Adipose tissue (tissue), 3 donors: Measurements from ENCODE around the gene HLTF. TPM values are rescaled to one million over a fixed set of nuclear protein-coding genes. Genes with fewer than 3 reads are reported as not detected.
"Not testable (repeated sequence)": the region's sequence is repeated elsewhere in the genome, so short reads cannot be mapped to it uniquely, and the experiment has no call there.

Source experiments
- H3K27ac ChIP-seq: one replicate; pipeline ENCODE4 v1.5.1; 2013; ENCODE audit warnings: low read depth, low read length
- WGBS, 3 donors: extraction: QIAGEN DNeasy Blood & Tissue Kit; methylation state at CpG; one replicate each; pipeline ENCODE4 v1.1.7; 2013; 5-methylcytosine and 5-hydroxymethylcytosine counted together
- polyA plus RNA-seq, 3 donors: library from polyadenylated mRNA; stranded (reverse); fragments of 200-250 nt; gene quantifications; one replicate each; pipeline ENCODE4 v1.2.3, GENCODE V29; 2013
- donor health status: healthy with polysubstance abuse.
- donor health status: Bipolar disorder and iron deficiency.
- donor health status: healthy.

The HLTF gene
- polyA plus RNA-seq, 3 donors: 4.7 to 6.4 (median 5.3) TPM

DNA sequence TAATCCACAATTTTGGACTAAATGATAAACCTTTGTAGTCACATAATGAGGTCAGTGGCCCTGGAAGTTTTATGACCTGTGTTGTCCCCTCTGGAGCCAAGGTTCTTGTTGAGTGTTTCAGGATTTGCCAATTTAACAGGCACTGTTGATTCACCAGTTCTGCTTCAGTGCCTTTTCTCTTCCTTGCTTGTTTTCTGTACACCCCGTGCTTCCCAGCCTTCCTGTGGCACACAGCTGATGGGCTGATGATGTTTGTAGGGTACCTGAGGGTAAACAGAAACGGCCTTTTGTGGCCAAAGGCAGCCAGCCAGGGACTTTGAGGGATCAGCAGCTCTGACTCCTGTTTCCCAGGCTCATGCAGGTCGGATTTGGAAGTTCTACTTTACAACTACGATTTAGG lies 81.7 kb downstream of the HLTF start:
- H3K27ac ChIP-seq: no peak overlapping the region
- 46 to 69% (median 62%) methylated on average over 4 of the region's 4 CpGs for WGBS, 3 donors

DNA sequence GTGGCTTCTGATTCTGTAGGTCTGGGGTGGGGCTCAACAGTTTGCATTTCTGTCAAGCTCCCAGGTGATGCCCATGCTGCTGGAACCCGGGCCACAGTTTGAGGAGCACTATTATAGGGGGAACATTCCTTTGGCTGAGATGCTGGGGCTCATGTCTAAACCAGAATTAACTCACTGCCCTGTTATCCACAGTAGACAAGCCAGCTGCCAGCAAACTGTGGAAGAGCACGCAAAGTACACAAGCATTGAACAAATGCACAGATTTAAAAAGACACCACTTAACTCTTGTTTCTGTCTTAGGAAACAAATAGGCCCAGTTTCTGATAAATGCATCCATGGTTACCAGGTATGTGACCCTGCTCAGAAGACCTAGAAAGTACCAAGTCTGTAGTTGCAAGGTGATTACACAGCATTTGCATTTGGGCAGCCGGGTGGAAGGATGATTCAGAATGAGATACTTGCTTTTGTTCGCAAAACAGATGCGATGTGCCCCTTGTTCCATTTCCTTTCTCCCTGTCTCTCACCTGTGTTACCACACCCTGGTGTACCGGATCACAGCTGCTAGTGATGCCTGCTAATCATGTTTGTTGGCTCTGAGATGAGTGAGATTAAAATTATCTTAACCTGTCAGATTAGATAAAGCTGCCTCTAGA lies 82.6 kb downstream of the HLTF start:
- H3K27ac ChIP-seq: no peak overlapping the region
- WGBS, 3 donors: 78 to 89% (median 86%) methylated on average over 6 of the region's 6 CpGs

- WGBS, 3 donors: 80 to 88% (median 85%) methylated on average over 3 of the region's 3 CpGs
- H3K27ac ChIP-seq: no peak overlapping the region
Observed at GRCh38 chr3:149001727-149002126, 84.6 kb downstream of the HLTF start.

GRCh38 chr3:149000206-149000745 lies 86.1 kb downstream of the HLTF start:
- H3K27ac ChIP-seq: no peak overlapping the region
- 63 to 90% (median 65%) methylated on average over 3 of the region's 3 CpGs for WGBS, 3 donors

DNA sequence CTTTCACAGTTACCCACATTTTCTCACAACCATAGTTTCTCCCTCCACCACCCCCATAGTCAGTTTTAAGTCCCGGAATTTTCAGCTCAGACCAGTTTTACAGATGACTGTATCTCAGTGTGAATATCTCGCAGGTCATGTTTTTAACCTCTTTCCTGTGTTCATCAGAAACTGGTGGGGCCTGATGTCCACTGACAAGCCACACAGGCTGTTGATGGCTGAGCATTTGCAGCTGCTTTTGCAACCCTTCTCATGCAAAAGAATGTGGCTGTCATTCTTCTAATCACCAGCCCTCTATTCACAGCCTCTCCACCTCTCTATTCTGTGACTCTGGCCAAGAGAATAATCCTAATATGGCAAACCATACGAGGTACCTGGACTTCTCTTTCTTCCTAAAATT lies 86.5 kb downstream of the HLTF start:
- WGBS, 3 donors: 60 to 91% (median 66%) methylated on average over 3 of the region's 3 CpGs
- no peak overlapping the region for H3K27ac ChIP-seq

GRCh38 chr3:148998715-148999423 lies 87.5 kb downstream of the HLTF start:
- 30 to 71% (median 31%) methylated on average over 7 of the region's 7 CpGs for WGBS, 3 donors
- H3K27ac ChIP-seq: no peak overlapping the region

- H3K27ac ChIP-seq: no peak overlapping the region
Observed at GRCh38 chr3:148998297-148998696, 88.0 kb downstream of the HLTF start.

GRCh38 chr3:148997623-148998022 lies 88.7 kb downstream of the HLTF start:
- H3K27ac ChIP-seq: no peak overlapping the region
- 96 to 97% (median 96%) methylated on average over 1 of the region's 1 CpG for WGBS, 3 donors

More at GRCh38 chr3:148998297-148998696, 88.0 kb downstream of the HLTF start:
- WGBS, 3 donors: 81 to 89% (median 84%) methylated on average over 5 of the region's 5 CpGs

- 71 to 84% (median 74%) methylated on average over 10 of the region's 10 CpGs for WGBS, 3 donors
- no peak overlapping the region for H3K27ac ChIP-seq
Observed at GRCh38 chr3:148992635-148993255, 93.6 kb downstream of the HLTF start.

DNA sequence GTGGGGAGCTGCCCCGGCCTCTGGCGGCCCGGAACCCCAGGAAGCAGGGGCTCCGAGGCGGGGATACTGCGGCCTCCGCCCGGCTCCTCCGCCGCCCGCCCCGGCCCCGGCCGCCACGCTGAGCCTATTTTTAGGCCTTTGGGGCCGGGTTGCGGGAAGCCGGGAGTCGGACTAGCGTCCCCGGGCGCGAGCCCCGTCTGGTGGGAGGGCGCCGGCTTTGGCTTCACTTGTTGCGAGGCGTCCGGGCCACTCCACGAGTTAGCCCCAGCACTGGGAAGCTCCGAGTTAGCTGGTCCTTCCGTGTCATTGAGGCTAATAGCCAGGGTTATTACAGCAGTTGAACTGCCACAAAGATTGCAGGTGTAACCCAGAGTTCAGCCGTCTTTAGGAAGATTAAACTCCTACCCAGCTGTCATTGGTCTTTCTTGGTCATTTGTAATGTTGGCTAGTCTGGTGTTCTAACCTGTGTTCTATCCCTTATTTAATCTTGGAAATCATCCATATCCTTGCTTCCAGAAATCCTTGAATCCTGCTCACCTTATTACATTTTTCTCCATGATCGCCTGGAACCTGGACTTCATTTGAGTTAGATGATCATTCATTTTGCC lies 94.2 kb downstream of the HLTF start:
- peak overlapping the region; percentile 53 for H3K27ac ChIP-seq
- 2 to 4% (median 2%) methylated on average over 24 to 34 of the region's 34 CpGs for WGBS, 3 donors

- peak within 1 kb of the TSS; percentile 63 for H3K27ac ChIP-seq
- WGBS, 3 donors: 0% methylated on average over 54 to 91 of the region's 91 CpGs
Observed at GRCh38 chr3:148991219-148992026, 94.9 kb downstream of the HLTF start, which contains the start of gene GYG1. TSS of gene GYG1 (plus strand) at chr3:148991540. CDS start at chr3:148991641, 101 bp downstream.

DNA sequence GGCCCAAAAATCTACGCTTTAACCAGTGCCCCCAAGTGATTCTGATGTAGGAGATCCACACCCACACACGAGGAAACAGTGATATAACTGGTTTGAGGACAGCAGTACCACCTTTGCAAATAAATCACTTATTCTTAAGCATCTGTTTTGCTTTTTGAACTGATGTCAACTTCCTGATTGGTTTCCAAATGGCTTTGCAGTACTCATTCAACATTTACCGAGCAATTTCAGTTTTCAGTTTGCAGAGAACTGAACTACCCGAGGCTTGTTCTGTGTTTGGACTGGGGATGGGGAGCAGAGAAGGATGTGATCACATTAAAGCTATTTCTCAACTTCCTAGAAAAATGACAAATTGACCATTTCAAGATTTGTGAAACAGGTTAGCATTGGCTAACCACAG lies 96.1 kb downstream of the HLTF start:
- no peak overlapping the region for H3K27ac ChIP-seq
- WGBS, 3 donors: 49 to 67% (median 50%) methylated on average over 4 of the region's 4 CpGs

- WGBS, 3 donors: 91 to 95% (median 94%) methylated on average over 9 to 27 of the region's 29 CpGs
- not testable (repeated sequence) for H3K27ac ChIP-seq
Observed at GRCh38 chr3:148987551-148987950, 98.8 kb downstream of the HLTF start.

DNA sequence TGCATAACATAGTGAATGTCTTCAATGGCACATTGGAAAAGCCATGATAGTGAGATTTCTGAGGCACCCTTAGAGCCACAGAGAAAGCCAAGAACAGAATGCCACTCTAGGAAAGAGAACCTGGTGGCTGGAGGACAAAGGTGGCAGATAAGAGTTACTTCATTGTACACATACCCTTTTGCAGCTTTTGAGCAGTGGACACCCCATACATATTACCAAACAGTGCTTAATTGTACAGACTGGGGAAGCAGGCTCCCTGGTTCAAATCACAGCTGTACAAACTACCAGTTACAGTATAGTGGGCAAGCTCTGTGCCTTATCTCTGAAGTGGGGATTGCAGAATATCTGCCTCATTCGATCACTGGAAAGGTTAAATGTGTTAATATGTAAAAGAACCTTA lies 105.1 kb downstream of the HLTF start:
- H3K27ac ChIP-seq: no peak overlapping the region
- 62 to 97% (median 95%) methylated on average over 1 of the region's 1 CpG for WGBS, 3 donors
